Putamen (tissue), 1 donor: ENCODE results near the gene HAPSTR1.
"Not testable (repeated sequence)": the region's sequence is repeated elsewhere in the genome, so short reads cannot be mapped to it uniquely, and the experiment has no call there.

Experiments used
- DNase-seq: peaks from one replicate; pipeline ENCODE4 v3.0.0-alpha.2; 2016; ENCODE audit warnings: low spot score

HAPSTR1 gene

GRCh38 chr16:9072806-9073341, 18.6 kb upstream of the HAPSTR1 start:
- no peak for DNase-seq

DNA sequence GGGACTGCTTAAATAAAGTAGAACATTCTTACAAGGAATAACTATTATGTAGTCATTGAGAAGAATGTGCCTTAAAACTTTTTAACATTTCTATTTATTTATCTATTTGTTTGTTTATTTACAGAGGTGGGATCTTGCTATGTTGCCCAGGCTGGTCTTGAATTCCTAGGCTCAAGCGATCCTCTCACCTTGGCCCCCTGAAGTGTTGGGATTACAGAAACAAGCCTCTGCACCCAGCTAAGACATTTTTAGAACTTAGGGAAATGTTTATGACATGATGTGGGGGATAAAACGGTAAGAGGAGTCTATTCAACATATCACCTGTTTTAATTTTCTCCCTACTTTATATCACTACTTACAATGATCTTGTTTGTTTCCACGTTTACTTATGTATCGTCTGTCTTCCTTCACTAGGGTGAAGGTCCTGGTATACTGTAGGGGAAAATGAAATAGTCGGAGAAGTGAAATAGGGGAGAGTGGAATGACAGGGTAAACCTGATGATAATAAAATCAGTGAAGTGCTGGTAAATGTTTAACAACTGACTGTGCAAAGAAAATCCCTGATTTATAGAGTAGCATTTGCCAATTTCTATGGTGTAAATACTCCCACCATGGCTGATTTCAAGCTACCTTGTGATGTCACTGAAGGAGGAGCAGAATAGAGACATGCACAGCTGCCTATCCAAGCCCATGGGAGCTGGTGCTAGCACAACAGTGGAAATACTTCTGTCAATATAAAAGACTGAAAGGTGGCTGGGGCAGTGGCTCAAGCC, 16.0 kb upstream of the HAPSTR1 start:
- no peak for DNase-seq

- no peak for DNase-seq
Observed at GRCh38 chr16:9077091-9077809, 14.2 kb upstream of the HAPSTR1 start.

- DNase-seq, result not testable (repeated sequence)
Observed at GRCh38 chr16:9078467-9079429, 12.7 kb upstream of the HAPSTR1 start.

DNA sequence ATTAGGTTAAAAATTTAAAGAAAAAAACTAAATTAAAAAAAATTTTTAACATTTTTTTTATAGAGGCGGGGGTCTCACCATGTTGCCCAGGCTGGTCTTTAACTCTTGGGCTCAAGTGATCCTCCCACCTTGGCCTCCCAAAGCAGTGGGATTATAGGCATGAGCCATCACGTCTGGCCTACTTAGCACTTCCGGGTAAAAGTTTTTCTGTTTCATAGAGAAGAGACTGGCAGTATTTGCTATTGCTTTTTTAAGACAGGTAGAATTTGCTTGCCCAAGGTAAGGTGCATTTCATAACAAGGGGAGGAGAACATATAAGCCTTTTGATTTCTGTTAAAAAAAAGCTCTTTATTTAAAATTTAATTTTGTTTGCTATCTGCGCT, 12.0 kb upstream of the HAPSTR1 start:
- no peak for DNase-seq

DNA sequence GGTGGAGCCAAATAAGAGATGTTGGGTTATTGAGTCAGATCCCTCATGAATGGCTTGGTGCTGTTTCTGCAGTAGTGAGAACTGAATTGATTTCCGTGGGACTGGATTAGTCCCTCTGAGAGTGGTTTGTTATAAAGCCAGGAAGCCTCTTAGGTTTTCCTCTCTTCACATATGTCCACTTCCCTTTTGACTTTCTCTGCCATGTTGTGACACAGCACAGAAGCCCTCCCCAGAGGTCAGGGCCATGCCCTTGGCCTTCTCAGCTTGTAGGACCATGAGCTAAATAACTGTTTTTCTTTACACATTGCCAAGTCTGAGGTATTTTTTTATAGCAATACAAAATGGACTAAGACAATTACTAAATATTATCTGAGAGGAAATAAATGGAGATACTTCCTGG, 10.3 kb upstream of the HAPSTR1 start:
- no peak for DNase-seq

- DNase-seq, result no peak
Observed at GRCh38 chr16:9081843-9082242, 9.6 kb upstream of the HAPSTR1 start.

GRCh38 chr16:9082422-9082821, 9.0 kb upstream of the HAPSTR1 start:
- DNase-seq, result no peak

- not testable (repeated sequence) for DNase-seq
Observed at GRCh38 chr16:9087733-9088132, 3.7 kb upstream of the HAPSTR1 start.

- DNase-seq, result no peak
Observed at GRCh38 chr16:9088848-9089247, 2.6 kb upstream of the HAPSTR1 start.

GRCh38 chr16:9089660-9090059, 1.8 kb upstream of the HAPSTR1 start:
- DNase-seq, result no peak

DNA sequence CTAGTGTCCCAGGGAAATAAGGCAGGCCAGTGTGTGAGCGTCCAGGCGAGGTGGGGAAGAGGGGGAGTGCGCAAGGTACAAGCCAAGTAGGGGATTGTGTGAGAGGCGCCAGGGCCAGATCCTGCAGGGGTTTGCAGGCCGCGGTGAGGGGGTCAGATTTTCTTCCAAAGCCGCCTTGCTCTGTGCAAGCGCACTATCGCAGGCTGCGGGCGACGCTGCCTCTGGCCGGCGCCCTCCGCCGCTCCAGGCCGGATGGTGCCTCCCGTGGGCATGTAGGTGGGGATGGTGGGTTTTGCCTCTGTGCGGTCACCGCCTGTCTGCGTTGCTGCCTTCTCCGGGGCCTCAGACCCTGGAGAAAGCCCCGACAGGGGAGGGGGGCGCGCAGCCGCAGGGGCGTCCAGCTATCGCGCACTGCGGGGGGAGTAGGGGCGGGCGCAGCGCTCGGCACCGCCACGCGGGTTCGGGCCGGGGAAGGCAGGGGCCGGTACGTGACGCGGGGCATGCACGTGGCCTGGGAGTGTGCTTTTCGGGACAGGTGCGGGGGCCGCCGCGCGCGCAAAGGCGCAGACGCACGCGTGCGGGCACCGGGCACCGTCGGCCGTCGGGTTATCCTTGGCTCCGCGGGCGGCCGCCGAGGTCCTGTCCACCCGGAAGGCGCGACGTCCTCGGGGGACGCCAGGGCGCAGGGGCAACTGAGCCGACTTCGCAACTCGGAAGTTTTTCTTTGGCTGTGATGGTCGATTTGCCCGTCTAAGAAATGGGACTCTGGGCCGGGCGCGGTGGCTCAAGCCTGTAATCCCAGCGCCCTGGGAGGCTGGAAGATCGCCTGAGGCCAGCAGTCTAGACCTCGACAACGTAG, 1.1 kb upstream of the HAPSTR1 start:
- DNase-seq, result no peak

- no peak for DNase-seq
Observed at GRCh38 chr16:9091867-9092281, 430 bp downstream of the HAPSTR1 start.

DNA sequence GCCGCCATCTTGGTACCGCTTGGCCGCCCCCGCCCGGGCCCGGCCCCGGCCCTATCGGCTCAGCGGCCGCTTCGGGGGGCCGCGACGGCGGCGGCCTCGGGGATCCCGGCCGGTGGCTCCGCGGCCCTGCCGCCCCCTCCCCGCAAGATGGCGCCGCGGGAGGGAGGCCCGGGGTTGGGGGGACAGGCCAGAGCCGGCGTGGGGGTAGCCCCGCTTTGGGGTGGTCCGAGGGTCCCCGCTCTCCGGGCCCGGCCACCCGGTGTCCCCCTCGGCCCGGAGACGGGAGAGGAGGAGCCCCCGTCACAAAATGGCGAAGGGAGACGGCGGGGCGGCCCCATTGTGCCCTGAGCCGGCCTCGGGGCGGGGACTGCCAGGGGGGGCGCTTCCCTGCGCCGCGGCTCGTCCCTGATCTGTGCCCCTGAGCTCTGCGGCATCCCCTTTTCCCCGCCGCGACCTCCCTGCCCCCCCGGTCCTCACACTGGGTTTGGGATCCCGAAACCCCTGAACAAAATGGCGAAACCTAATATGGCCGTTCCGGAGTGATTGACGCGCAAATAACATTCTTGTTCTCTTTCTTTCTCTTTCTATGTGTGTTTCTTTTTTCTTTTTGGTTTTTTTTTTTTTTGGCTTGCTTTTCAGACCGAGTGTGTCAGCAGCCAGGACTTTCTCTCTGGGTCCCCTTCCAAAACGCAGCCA, 986 bp downstream of the HAPSTR1 start:
- peak; percentile 35 for DNase-seq

GRCh38 chr16:9092978-9093344, 1.5 kb downstream of the HAPSTR1 start:
- no peak for DNase-seq

DNA sequence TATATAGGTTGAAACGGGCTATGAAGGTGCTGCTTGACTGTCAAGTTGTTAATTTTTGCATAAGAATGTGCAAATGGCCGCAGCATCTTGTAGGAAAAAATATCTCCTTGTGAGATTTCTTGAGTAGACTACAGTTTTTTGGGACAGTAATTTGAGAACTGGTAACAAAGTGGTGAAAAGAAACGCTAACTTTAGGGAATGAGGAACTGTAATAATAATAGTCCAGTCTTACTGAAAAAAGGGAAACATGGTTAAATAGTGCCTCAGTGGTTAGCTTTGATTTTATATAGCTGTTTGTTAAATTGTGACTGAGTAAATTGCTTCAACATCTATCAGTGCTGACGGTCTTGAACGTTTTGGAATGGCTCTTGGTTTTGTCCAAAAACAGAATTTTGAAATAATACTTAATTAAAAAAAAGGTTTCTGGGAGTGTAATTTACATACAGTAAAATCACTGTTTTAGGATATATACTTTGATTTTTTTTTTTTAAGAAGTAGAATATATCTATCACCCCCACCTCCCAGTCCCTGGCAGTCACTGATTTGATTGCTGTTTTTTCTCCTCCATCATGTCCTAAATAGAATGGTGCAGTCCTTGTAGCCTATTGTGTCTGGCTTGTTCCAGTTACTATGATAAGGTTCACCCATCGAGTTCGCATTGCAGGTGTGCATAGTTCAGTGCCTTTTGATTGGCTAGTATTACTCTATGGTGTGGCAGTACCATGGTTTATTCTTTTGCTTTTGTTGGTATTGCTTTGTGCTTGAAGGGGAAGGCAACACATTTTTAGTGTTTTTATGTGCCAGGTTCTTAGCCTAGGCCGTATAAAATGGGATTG, 2.8 kb downstream of the HAPSTR1 start:
- DNase-seq, result no peak

- no peak for DNase-seq
Observed at GRCh38 chr16:9095171-9095570, 3.7 kb downstream of the HAPSTR1 start.

DNA sequence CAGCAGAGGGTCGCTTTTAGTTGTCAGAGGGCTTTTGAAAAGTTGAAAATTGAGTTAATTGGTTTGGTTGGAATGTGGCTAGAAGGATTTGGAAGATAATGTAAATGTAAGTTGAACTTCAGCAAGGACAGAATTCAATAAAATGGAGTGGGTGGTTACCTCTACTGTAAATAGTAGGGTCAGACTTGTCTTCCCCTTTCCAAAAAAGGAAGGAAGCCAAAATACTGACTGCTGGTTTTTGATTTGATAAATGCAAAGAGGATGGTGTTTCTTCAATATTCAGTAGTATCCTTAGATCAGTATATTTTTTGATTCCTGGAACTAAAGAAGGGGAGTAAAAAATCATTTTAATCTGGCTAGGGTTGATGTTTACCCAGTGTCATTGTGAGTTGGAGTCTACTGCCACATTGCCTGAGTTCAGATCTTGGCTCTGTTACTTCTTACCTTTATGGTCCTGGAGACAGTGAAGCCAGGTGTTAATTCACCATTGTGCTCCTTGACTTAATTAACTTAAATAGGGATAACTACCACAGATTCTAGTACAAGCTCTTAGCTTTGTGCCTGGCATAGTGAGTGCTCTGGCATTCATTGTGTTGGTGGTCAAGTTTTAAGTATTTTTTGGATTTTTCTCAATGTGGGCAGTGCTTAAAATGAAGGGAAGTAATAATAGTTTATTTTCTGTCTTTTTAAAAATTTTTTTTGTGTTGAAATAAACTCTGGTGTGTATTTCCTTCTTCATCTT, 4.4 kb downstream of the HAPSTR1 start:
- DNase-seq, result no peak

DNA sequence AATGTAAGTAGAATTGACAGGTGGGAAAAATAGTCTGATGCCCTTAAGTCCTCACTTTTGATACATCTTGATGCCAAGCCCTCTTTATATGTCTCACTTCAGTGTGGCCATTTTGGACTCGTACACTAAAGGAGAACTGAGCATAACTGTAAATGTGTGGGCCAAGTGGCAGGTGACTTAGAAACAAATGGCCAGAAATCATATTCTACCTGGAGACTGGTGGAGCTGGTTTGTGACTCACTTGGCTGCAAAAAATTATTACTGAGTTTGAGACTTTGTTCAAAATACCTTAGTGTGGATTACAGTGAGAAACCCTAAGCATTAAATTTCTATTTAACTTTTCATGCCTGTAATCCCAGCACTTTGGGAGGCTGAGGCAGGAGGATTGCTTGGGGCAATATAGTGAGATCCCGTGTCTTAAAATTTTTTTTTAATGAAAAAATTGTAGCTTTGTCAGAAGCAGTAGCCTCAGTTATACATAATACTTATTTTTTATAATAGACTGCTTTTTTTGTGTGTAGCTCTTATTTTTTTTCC, 5.0 kb downstream of the HAPSTR1 start:
- DNase-seq, result no peak
